Loucy (cell line): ENCODE results near the gene SH3PXD2A.

ENCODE experiments used
- H2AFZ ChIP-seq: fragments of 200-600 bp; sonication (generic); 2 replicates; pipeline ENCODE4 v1.6.0; 2016; ENCODE audit warnings: antibody characterized with exemption, mild to moderate bottlenecking, low read length, moderate library complexity
- H3F3A ChIP-seq: fragments of 200-600 bp; 2 replicates; pipeline ENCODE4 v1.6.0; 2016; ENCODE audit warnings: antibody characterized with exemption, low read depth, mild to moderate bottlenecking
- H3K27me3 ChIP-seq: fragments of 200-600 bp; sonication (generic); 2 replicates; pipeline ENCODE4 v1.6.1; 2014; ENCODE audit warnings: low read length, mild to moderate bottlenecking; ENCODE audit not compliant: insufficient read depth, poor library complexity, severe bottlenecking
- H3K36me3 ChIP-seq: fragments of 200-600 bp; sonication (generic); 2 replicates; pipeline ENCODE4 v1.6.1; 2016; ENCODE audit warnings: low read length; ENCODE audit not compliant: insufficient read depth
- H3K4me1 ChIP-seq: fragments of 200-600 bp; sonication (generic); 2 replicates; pipeline ENCODE4 v1.5.1; 2014; ENCODE audit warnings: low read length, mild to moderate bottlenecking; ENCODE audit not compliant: insufficient read depth, poor library complexity, severe bottlenecking
- H3K4me2 ChIP-seq: fragments of 200-600 bp; sonication (generic); 2 replicates; pipeline ENCODE4 v1.6.0; 2014; ENCODE audit warnings: antibody characterized with exemption, low read length, low read depth, mild to moderate bottlenecking; ENCODE audit not compliant: poor library complexity, severe bottlenecking
- H3K4me3 ChIP-seq: fragments of 200-600 bp; sonication (generic); 2 replicates; pipeline ENCODE4 v1.5.1; 2014; ENCODE audit warnings: low read length, mild to moderate bottlenecking, mixed read lengths; ENCODE audit not compliant: poor library complexity, severe bottlenecking
- H3K79me2 ChIP-seq: fragments of 200-600 bp; sonication (generic); 2 replicates; pipeline ENCODE4 v1.6.1; 2014; ENCODE audit warnings: low read length; ENCODE audit not compliant: insufficient read depth
- H3K9ac ChIP-seq: fragments of 200-600 bp; sonication (generic); 2 replicates; pipeline ENCODE4 v1.6.0; 2014; ENCODE audit warnings: mild to moderate bottlenecking, low read depth, low read length, moderate library complexity; ENCODE audit not compliant: poor library complexity, severe bottlenecking
- H3K9me2 ChIP-seq: fragments of 200-600 bp; sonication (generic); replicated peaks from 2 replicates; pipeline ENCODE4 v1.6.1; 2016; ENCODE audit warnings: low read depth, low read length, mixed read lengths
- H3K9me3 ChIP-seq: fragments of 200-600 bp; sonication (generic); 2 replicates; pipeline ENCODE4 v1.6.1; 2014; ENCODE audit warnings: mild to moderate bottlenecking, antibody characterized with exemption, low read length, low read depth; ENCODE audit not compliant: insufficient read depth
- H4K20me1 ChIP-seq: fragments of 200-600 bp; sonication (generic); 2 replicates; pipeline ENCODE4 v1.6.0; 2014; ENCODE audit warnings: antibody characterized with exemption, low read length, mild to moderate bottlenecking; ENCODE audit not compliant: insufficient read depth, poor library complexity, severe bottlenecking
- EZH2phosphoT487 ChIP-seq: fragments of 200-600 bp; IDR thresholded peaks from 2 replicates; pipeline ENCODE4 v1.6.1; 2018; ENCODE audit warnings: antibody characterized with exemption, mild to moderate bottlenecking, moderate library complexity, borderline replicate concordance
- TF ChIP-seq, protein P1 (sequence below): fragments of 200-600 bp; sonication (generic); conservative IDR thresholded peaks from 2 replicates; pipeline ENCODE4 v1.5.1; 2014; ENCODE audit warnings: mild to moderate bottlenecking, antibody characterized with exemption, low read length

SH3PXD2A gene

DNA sequence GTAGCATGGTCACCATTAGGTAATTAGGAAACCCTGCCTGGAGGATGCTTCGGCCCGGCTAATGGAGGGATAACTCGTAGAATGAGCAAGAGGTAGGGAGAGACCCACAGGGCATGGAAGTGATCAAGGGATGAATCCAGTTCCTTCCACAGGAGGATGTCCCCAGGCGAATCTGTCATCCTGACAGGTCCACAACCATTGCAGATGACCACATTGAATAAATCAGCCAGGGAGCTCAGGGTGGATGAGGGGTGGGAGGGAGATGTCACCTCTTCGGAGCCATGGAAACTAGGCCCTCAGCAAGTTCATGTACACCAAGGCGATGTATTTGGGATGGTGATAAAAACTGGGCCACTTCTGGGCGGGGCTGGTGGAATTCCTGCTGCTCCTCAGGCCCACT lies 28.5 kb downstream of the SH3PXD2A start:
- peaks cover 16% of the 10 kb centered on the region; the same call in 1 of the 2 replicates for H3K79me2 ChIP-seq
- H2AFZ ChIP-seq: no peak overlapping the region
- H3K9me3 ChIP-seq: no peaks in the 10 kb centered on the region
- H4K20me1 ChIP-seq: no peaks in the 10 kb centered on the region
- H3K4me3 ChIP-seq: no peak overlapping the region
- H3F3A ChIP-seq: no peaks in the 10 kb centered on the region
- no peaks in the 10 kb centered on the region for H3K27me3 ChIP-seq
- H3K4me1 ChIP-seq: peaks cover 11% of the 10 kb centered on the region
- H3K9ac ChIP-seq: no peak overlapping the region
- H3K9me2 ChIP-seq: no peaks in the 10 kb centered on the region
- H3K4me2 ChIP-seq: no peak overlapping the region
- TF ChIP-seq EZH2phosphoT487: no peak
- TF ChIP-seq, protein P1, sequence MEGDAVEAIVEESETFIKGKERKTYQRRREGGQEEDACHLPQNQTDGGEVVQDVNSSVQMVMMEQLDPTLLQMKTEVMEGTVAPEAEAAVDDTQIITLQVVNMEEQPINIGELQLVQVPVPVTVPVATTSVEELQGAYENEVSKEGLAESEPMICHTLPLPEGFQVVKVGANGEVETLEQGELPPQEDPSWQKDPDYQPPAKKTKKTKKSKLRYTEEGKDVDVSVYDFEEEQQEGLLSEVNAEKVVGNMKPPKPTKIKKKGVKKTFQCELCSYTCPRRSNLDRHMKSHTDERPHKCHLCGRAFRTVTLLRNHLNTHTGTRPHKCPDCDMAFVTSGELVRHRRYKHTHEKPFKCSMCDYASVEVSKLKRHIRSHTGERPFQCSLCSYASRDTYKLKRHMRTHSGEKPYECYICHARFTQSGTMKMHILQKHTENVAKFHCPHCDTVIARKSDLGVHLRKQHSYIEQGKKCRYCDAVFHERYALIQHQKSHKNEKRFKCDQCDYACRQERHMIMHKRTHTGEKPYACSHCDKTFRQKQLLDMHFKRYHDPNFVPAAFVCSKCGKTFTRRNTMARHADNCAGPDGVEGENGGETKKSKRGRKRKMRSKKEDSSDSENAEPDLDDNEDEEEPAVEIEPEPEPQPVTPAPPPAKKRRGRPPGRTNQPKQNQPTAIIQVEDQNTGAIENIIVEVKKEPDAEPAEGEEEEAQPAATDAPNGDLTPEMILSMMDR: no peak
- no peaks in the 10 kb centered on the region for H3K36me3 ChIP-seq

DNA sequence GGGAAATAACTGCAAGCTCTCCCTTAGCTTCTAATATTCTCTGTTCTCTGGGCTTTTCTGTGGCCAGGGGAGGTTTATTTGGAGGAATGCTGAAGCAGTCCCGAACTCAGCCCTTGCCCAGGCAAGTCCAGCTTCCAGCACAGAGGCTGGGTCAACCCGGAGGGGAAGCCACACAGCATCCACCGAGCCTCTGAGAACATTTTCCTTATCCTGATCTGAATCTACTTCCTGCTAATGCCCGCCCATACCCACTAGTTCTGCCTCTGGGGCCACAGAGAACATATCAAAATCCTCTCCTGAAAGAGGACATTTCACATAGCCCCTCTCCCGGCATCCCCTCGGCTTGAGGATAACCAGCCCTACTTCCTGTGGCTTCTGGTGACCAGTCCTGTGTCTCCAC lies 31.1 kb downstream of the SH3PXD2A start:
- Histone ChIP-seq H3K4me2 (peak overlapping the region; percentile 29), H3K36me3 (no peaks in the 10 kb centered on the region), H3K9me2 (no peaks in the 10 kb centered on the region), H3F3A (no peaks in the 10 kb centered on the region), H3K27me3 (no peaks in the 10 kb centered on the region), H3K4me1 (peaks cover 11% of the 10 kb centered on the region), H3K4me3 (no peak overlapping the region), H3K79me2 (peaks cover 3% of the 10 kb centered on the region), H3K9ac (peak overlapping the region; percentile 45), H3K9me3 (no peaks in the 10 kb centered on the region), H2AFZ (no peak overlapping the region), H4K20me1 (no peaks in the 10 kb centered on the region)
- TF ChIP-seq EZH2phosphoT487: no peak
- TF ChIP-seq, protein P1: no peak

GRCh38 chr10:103823706-103824272 lies 31.6 kb downstream of the SH3PXD2A start:
- Histone ChIP-seq H3K27me3 (no peaks in the 10 kb centered on the region), H3K4me3 (no peak overlapping the region), H3K9ac (peak overlapping the region; percentile 45)

More at GRCh38 chr10:103823706-103824272, 31.6 kb downstream of the SH3PXD2A start:
- H2AFZ ChIP-seq: no peak overlapping the region
- no peaks in the 10 kb centered on the region for H3K9me3 ChIP-seq
- no peaks in the 10 kb centered on the region for H4K20me1 ChIP-seq
- TF ChIP-seq, protein P1: no peak
- H3F3A ChIP-seq: no peaks in the 10 kb centered on the region
- H3K4me2 ChIP-seq: peak overlapping the region; percentile 29
- peaks cover 3% of the 10 kb centered on the region for H3K79me2 ChIP-seq
- peaks cover 11% of the 10 kb centered on the region for H3K4me1 ChIP-seq
- H3K9me2 ChIP-seq: no peaks in the 10 kb centered on the region
- H3K36me3 ChIP-seq: no peaks in the 10 kb centered on the region
